ENCODE measurements around the gene NUP133. TPM values are rescaled to one million over a fixed set of nuclear protein-coding genes. Genes with fewer than 3 reads are reported as not detected.
A peak's percentile ranks its signal among the peaks of the same experiment; 100 is the strongest.

NUP133 gene
- total and polyA plus RNA-seq, 2 donors (not counting 3 experiments of a cell fraction or from before 2014, with no cell fraction given): 13.4 to 43.2 TPM

GRCh38 chr1:229508823-229509337 is 739 bp upstream of the NUP133 start:
- Histone ChIP-seq H3K4me2 (ENCODE audit: insufficient read depth, low read length) (peak overlapping the region; percentile 84), H3K9ac (replicated peaks; ENCODE audit: extremely low read depth, insufficient read depth, low read length) (peak overlapping the region; percentile 93), H3K27ac (ENCODE audit: insufficient read depth, low read depth, low read length) (peak overlapping the region; percentile 56), H2AFZ (ENCODE audit: low read depth, low read length) (peak overlapping the region; percentile 72), H3K4me1 (ENCODE audit: control insufficient read depth, extremely low read depth, insufficient read depth, low read length) (peaks cover 14% of the 10 kb centered on the region), H4K20me1 (replicated peaks; ENCODE audit: control insufficient read depth, extremely low read depth, insufficient read depth, low read length) (no peaks in the 10 kb centered on the region), H3K79me2 (ENCODE audit: control insufficient read depth, insufficient read depth, low read length) (peaks cover 19% of the 10 kb centered on the region), H3K4me3 (replicated peaks in 1 of 3; ENCODE audit: insufficient read depth in 1 of 3, low read depth in 1 of 3, low read length in 3 of 3) (peak overlapping the region in 2 of 3 experiments; percentile 64 to 93), H3K9me3 (replicated peaks; ENCODE audit: control insufficient read depth, insufficient read depth, low read length) (no peaks in the 10 kb centered on the region), H3K27me3 (ENCODE audit: control insufficient read depth in 2 of 2, insufficient read depth in 2 of 2, low read length in 2 of 2) (no peaks in the 10 kb centered on the region), H3K36me3 (ENCODE audit: control insufficient read depth in 2 of 2, extremely low read depth in 1 of 2, insufficient read depth in 2 of 2, low read length in 2 of 2) (no peaks in the 10 kb centered on the region), H3K9me1 (replicated peaks; ENCODE audit: control insufficient read depth, extremely low read depth, insufficient read depth, low read length) (no peaks in the 10 kb centered on the region)
- CTCF ChIA-PET: interaction anchor here (0.9 to 2.8 kb wide), 5 partner anchors 27 to 845 kb away, joined by 3 to 10 read pairs (median 4); partner anchors contain the start of gene RAB4A
- TF ChIP-seq CTCF (IDR thresholded peaks at IDR 0.05; ENCODE audit: extremely low read depth in 1 of 2, insufficient read depth in 1 of 2, low read depth in 1 of 2, low read length in 2 of 2) (no peak), FOS (IDR thresholded peaks at IDR 0.05; ENCODE audit: borderline replicate concordance, insufficient read depth, low read length) (no peak), EZH2 (IDR thresholded peaks at IDR 0.05; ENCODE audit: borderline replicate concordance, low read depth, low read length, severe bottlenecking) (no peak), POLR2AphosphoS5 (IDR thresholded peaks at IDR 0.05; ENCODE audit: insufficient read depth, low read depth, low read length) (no peak), GATA2 (IDR thresholded peaks at IDR 0.05; ENCODE audit: insufficient read depth, insufficient read length, low read depth, low read length) (no peak), JUN (IDR thresholded peaks at IDR 0.05; ENCODE audit: borderline replicate concordance, insufficient read depth, insufficient read length, low read depth) (no peak)
- DNase-seq (ENCODE audit: low read depth, low spot score): no peak
- POLR2A ChIA-PET: interaction anchor here (1.0 to 1.6 kb wide), 2 partner anchors 22 to 49 kb away, joined by 3 to 7 read pairs; partner anchors contain the start of gene ABCB10
- intact Hi-C loops (cut with micrococcal nuclease): loop anchor here (1.0 to 5.0 kb wide), 5 partner anchors 48 to 801 kb away; partner anchors contain the start of genes CCSAP, RAB4A, TAF5L and URB2
- no peak for FAIRE-seq
- BruUV-seq (replicated peaks): no TSS peak
- dilution Hi-C loops (cut with MboI; ENCODE audit: extremely low pct_ligation_motif_present, low sequenced_read_pairs): no loop called here

All from endothelial cell of umbilical vein (primary cell).